Endothelial cell of umbilical vein (primary cell): ENCODE results near the gene PRM3. TPM values are rescaled to one million over a fixed set of nuclear protein-coding genes. Genes with fewer than 3 reads are reported as not detected.

ENCODE experiments used
- BruUV-seq: library from RNA; stranded (reverse); fragments of 400-500 nt; replicated peaks from 2 replicates; lab custom pipeline; 2021; lab: Mats Ljungman, UMichigan
- CTCF ChIA-PET: fragments of 300-600, 350-600 bp; sonication (Branson Sonifier 250); formaldehyde crosslinking; loops from one replicate; lab custom pipeline; 2021; ENCODE audit warnings: antibody characterized with exemption, inconsistent platforms; lab: Charles Lee
- POLR2A ChIA-PET: fragments of 300-600, 350-600 bp; sonication (Branson Sonifier 250); formaldehyde crosslinking; loops from one replicate; lab custom pipeline; 2021; ENCODE audit warnings: antibody characterized with exemption, inconsistent platforms; lab: Charles Lee
- DNase-seq: peaks from one replicate; pipeline ENCODE4 v3.0.0-alpha.2; 2011; ENCODE audit warnings: low read depth, low spot score
- FAIRE-seq: peaks from 2 replicates; lab custom pipeline; 2011; peaks lifted over from hg19 to GRCh38; lab: Jason Lieb, UNC
- H2AFZ ChIP-seq: 2 replicates; pipeline ENCODE4 v1.6.0; 2012; ENCODE audit warnings: low read depth, low read length, control low read depth, inconsistent platforms
- H3K27ac ChIP-seq: 2 replicates; pipeline ENCODE4 v1.5.1; 2011; ENCODE audit warnings: low read depth, mild to moderate bottlenecking, control low read depth, low read length, moderate library complexity; ENCODE audit not compliant: insufficient read depth
- H3K27me3 ChIP-seq, 2 experiments: 2 replicates each; pipeline versions ENCODE4 v1.6.0 to v1.6.1; 2011; ENCODE audit warnings: low read length in 2 of 2, mixed read lengths in 1 of 2; ENCODE audit not compliant: control insufficient read depth in 2 of 2, insufficient read depth in 2 of 2
- H3K36me3 ChIP-seq, 2 experiments: 2 replicates in 1 of 2; 3 replicates in 1 of 2; pipeline ENCODE4 v1.5.1; 2011; ENCODE audit warnings: low read length in 2 of 2, mild to moderate bottlenecking in 1 of 2, moderate library complexity in 1 of 2; ENCODE audit not compliant: control insufficient read depth in 2 of 2, insufficient read depth in 2 of 2; ENCODE audit errors: extremely low read depth in 1 of 2
- H3K4me1 ChIP-seq: 3 replicates; pipeline ENCODE4 v1.5.1; 2011; ENCODE audit warnings: mild to moderate bottlenecking, low read length; ENCODE audit not compliant: control insufficient read depth, insufficient read depth; ENCODE audit errors: extremely low read depth
- H3K4me2 ChIP-seq: 2 replicates; pipeline ENCODE4 v1.6.1; 2011; ENCODE audit warnings: low read length, control low read depth, mixed read lengths; ENCODE audit not compliant: insufficient read depth
- H3K4me3 ChIP-seq, 3 experiments: fragments of 200-600 bp in 1 of 3; sonication (generic), shearing (Covaris generic) in 1 of 3; replicated peaks in 1 of 3; 2 replicates each; pipeline ENCODE4 v1.5.1; 2011 to 2016; ENCODE audit warnings: control low read depth in 3 of 3, low read length in 3 of 3, mild to moderate bottlenecking in 2 of 3, inconsistent platforms in 1 of 3, low read depth in 1 of 3, moderate library complexity in 1 of 3; ENCODE audit not compliant: insufficient read depth in 1 of 3
- H3K79me2 ChIP-seq: 2 replicates; pipeline ENCODE4 v1.6.0; 2012; ENCODE audit warnings: low read length, inconsistent platforms; ENCODE audit not compliant: control insufficient read depth, insufficient read depth
- H3K9ac ChIP-seq: replicated peaks from 2 replicates; pipeline ENCODE3; 2011; ENCODE audit warnings: low read length, control low read depth; ENCODE audit not compliant: insufficient read depth; ENCODE audit errors: extremely low read depth
- H3K9me1 ChIP-seq: replicated peaks from 3 replicates; pipeline ENCODE4 v1.6.0; 2011; ENCODE audit warnings: mild to moderate bottlenecking, low read length; ENCODE audit not compliant: control insufficient read depth, insufficient read depth; ENCODE audit errors: extremely low read depth
- H3K9me3 ChIP-seq: replicated peaks from 2 replicates; pipeline ENCODE4 v1.5.1; 2012; ENCODE audit warnings: low read length, inconsistent platforms; ENCODE audit not compliant: control insufficient read depth, insufficient read depth
- H4K20me1 ChIP-seq: replicated peaks from 2 replicates; pipeline ENCODE3; 2011; ENCODE audit warnings: mild to moderate bottlenecking, low read length; ENCODE audit not compliant: control insufficient read depth, insufficient read depth; ENCODE audit errors: extremely low read depth
- EZH2 ChIP-seq: IDR thresholded peaks from 2 replicates; pipeline ENCODE4 v1.6.1; 2012; ENCODE audit warnings: borderline replicate concordance, low read depth, mild to moderate bottlenecking, moderate library complexity, low read length, inconsistent platforms; ENCODE audit not compliant: severe bottlenecking
- FOS ChIP-seq: IDR thresholded peaks from 2 replicates; pipeline ENCODE4 v1.6.1; 2011; ENCODE audit warnings: mild to moderate bottlenecking, low read length, moderate library complexity, borderline replicate concordance; ENCODE audit not compliant: insufficient read depth
- GATA2 ChIP-seq: IDR thresholded peaks from 2 replicates; pipeline ENCODE4 v1.7.0; 2011; ENCODE audit warnings: low read depth, mild to moderate bottlenecking, moderate library complexity, mixed read lengths, low read length; ENCODE audit not compliant: insufficient read length, insufficient read depth
- JUN ChIP-seq: IDR thresholded peaks from 2 replicates; pipeline ENCODE4 v1.6.1; 2011; ENCODE audit warnings: borderline replicate concordance, low read depth; ENCODE audit not compliant: insufficient read length, insufficient read depth
- MYC ChIP-seq: IDR thresholded peaks from one replicate; pipeline ENCODE4 v1.6.1; 2011; ENCODE audit warnings: mild to moderate bottlenecking, low read depth, low read length
- POLR2A ChIP-seq: IDR thresholded peaks from 2 replicates; pipeline ENCODE4 v1.6.1; 2012; ENCODE audit warnings: low read depth, mild to moderate bottlenecking, control low read depth, low read length
- POLR2AphosphoS5 ChIP-seq: IDR thresholded peaks from 2 replicates; pipeline ENCODE4 v1.6.1; 2012; ENCODE audit warnings: low read depth, mild to moderate bottlenecking, control low read depth, low read length, moderate library complexity; ENCODE audit not compliant: insufficient read depth
- dilution Hi-C: fragments of 300-500 bp; cut with MboI; formaldehyde crosslinking; loops from one replicate; pipeline ENCODE4 v1.15.0; 2019; ENCODE audit warnings: low sequenced_read_pairs; ENCODE audit not compliant: extremely low pct_ligation_motif_present
- intact Hi-C: fragments of 100-400 bp; cut with micrococcal nuclease; formaldehyde crosslinking; loops from one replicate; pipeline ENCODE4 v1.10.0; 2022
- polyA plus RNA-seq, 4 experiments: library from polyadenylated mRNA; depleted of rRNA in 3 of 4; stranded (reverse) in 3 of 4; unstranded in 1 of 4; fragments of >200 nt; gene quantifications; 2 replicates each; pipeline versions ENCODE4 v1.2.1 to v1.2.3, GENCODE V29; 2011 to 2012; ENCODE audit warnings: missing spikeins in 1 of 4
- total RNA-seq: library from RNA; stranded (reverse); gene quantifications from 2 replicates; pipeline ENCODE4 v1.2.3, GENCODE V29; 2021
- TF ChIP-seq, protein P1 (sequence below): IDR thresholded peaks from 2 replicates; pipeline ENCODE4 v1.6.1; 2011; ENCODE audit not compliant: insufficient read depth, insufficient read length
- TF ChIP-seq, protein P2 (sequence below), 2 donors: IDR thresholded peaks; 1 replicate in 1 of 2; 2 replicates in 1 of 2; pipeline ENCODE4 v1.5.1; 2011; ENCODE audit warnings: low read length in 2 of 2, mild to moderate bottlenecking in 2 of 2, moderate library complexity in 2 of 2, control low read depth in 1 of 2, inconsistent platforms in 1 of 2, low read depth in 1 of 2; ENCODE audit not compliant: insufficient read depth in 1 of 2; ENCODE audit errors: extremely low read depth in 1 of 2

The PRM3 gene
- total and polyA plus RNA-seq, 2 donors (not counting 3 experiments of a cell fraction or from before 2014, with no cell fraction given), result not detected

DNA sequence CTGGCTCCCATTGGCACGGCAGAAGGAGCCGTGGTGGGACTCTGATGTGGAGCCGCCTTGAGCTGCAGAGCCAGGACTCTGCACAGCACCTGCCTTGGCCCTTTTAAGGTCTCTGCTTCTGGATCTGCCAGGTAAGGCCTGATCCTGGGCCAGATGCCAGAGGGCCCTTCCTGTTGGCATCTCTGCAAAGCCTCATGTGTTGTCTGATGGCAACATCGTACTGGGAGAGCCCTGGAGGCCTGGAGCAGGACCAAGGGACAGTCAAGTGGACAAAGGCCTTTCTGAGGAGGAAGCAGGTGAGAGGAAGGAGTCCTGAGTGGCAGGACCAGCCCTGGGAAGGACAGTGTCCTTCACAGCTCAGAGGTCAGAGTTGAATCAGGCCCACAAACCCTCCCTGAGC, 43.5 kb downstream of the PRM3 start:
- Histone ChIP-seq H3K4me1 (no peaks in the 10 kb centered on the region), H3K9me1 (no peaks in the 10 kb centered on the region), H3K27ac (no peak overlapping the region), H3K9ac (no peak overlapping the region), H3K9me3 (no peaks in the 10 kb centered on the region), H3K4me2 (no peak overlapping the region), H2AFZ (no peak overlapping the region), H3K4me3 (no peak overlapping the region), H3K36me3 (no peaks in the 10 kb centered on the region), H4K20me1 (no peaks in the 10 kb centered on the region), H3K79me2 (no peaks in the 10 kb centered on the region), H3K27me3 (no peaks in the 10 kb centered on the region)
- FAIRE-seq (no peak), DNase-seq (no peak)
- ChIA-PET CTCF (interaction anchor here (1.5 kb wide), 2 partner anchors 26 to 39 kb away, joined by 4 to 5 read pairs; partner anchors contain the start of gene SOCS1), POLR2A (no interaction called here)
- BruUV-seq, result no TSS peak
- no peak for TF ChIP-seq GATA2
- TF ChIP-seq EZH2, result no peak
- TF ChIP-seq, protein P1, sequence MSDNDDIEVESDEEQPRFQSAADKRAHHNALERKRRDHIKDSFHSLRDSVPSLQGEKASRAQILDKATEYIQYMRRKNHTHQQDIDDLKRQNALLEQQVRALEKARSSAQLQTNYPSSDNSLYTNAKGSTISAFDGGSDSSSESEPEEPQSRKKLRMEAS, result no peak
- TF ChIP-seq FOS, result no peak
- TF ChIP-seq POLR2AphosphoS5, result no peak
- TF ChIP-seq JUN, result no peak
- TF ChIP-seq MYC, result no peak
- TF ChIP-seq, protein P2, sequence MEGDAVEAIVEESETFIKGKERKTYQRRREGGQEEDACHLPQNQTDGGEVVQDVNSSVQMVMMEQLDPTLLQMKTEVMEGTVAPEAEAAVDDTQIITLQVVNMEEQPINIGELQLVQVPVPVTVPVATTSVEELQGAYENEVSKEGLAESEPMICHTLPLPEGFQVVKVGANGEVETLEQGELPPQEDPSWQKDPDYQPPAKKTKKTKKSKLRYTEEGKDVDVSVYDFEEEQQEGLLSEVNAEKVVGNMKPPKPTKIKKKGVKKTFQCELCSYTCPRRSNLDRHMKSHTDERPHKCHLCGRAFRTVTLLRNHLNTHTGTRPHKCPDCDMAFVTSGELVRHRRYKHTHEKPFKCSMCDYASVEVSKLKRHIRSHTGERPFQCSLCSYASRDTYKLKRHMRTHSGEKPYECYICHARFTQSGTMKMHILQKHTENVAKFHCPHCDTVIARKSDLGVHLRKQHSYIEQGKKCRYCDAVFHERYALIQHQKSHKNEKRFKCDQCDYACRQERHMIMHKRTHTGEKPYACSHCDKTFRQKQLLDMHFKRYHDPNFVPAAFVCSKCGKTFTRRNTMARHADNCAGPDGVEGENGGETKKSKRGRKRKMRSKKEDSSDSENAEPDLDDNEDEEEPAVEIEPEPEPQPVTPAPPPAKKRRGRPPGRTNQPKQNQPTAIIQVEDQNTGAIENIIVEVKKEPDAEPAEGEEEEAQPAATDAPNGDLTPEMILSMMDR (IDR thresholded peaks at IDR 0.05; ENCODE audit: extremely low read depth in 1 of 2, insufficient read depth in 1 of 2, low read depth in 1 of 2, low read length in 2 of 2), result no peak
- no peak for TF ChIP-seq POLR2A
- intact Hi-C loops (no loop called here), dilution Hi-C loops (no loop called here)
